ENCODE data around the gene MINDY4. TPM values are rescaled to one million over a fixed set of nuclear protein-coding genes. Genes with fewer than 3 reads are reported as not detected.

MINDY4 gene
- total RNA-seq, 3 donors from 2014 or later (not counting 1 experiment from before 2014, with no cell fraction given) = 1.1 to 1.7 (median 1.1) TPM

DNA sequence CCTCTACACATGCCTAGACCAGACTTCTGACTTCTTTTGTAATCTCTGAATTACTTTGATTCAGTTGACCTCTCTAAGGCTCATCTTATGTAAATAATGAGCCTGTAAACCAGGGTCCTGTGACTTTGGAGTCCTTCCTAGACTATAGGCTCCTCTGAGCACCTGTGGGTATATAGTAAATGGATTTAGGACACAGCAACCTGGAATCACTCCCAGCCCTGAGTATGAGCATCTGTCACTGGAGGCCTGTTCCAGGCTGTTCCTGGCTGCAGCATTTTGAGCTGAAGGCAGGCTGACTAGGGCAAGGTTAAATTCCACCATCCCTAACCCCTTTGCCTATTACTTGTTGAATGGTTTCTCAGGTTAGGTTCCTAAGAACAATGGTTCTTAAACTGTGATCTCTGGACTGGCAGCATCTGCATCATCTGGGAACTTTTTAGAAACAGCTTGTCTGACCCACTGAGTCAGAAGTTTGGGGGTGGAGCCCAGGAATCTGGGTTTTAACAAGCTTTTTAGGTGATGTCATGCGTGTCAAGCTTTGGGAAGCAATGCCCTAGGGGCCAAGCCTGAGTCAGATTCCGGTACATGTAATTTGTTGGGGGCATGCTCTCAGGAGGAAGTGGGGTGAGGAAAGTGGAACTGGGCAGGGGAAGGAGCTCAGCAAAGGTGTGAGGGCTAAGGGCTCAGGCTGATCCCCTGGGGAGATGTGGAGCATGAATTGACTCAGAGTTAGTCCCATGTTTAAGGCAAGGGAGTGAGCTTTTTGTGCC is 28.2 kb downstream of the MINDY4 start:
- H3K27ac Mint-ChIP-seq = no peak overlapping the region
- intact Hi-C loops (cut with micrococcal nuclease) = no loop called here
- ATAC-seq (no peak), DNase-seq (no peak)
- no peak for TF ChIP-seq CTCF (IDR thresholded peaks at IDR 0.05)
- no peak overlapping the region for H3K4me3 Mint-ChIP-seq
- Histone ChIP-seq H3K9me3 (ENCODE audit: control insufficient read depth, insufficient read depth, low read length) (no peaks in the 10 kb centered on the region), H3K27ac (ENCODE audit: low read length) (no peak overlapping the region), H3K36me3 (ENCODE audit: control insufficient read depth, insufficient read depth, low read length) (no peaks in the 10 kb centered on the region), H3K4me3 (ENCODE audit: low read length) (no peak overlapping the region), H3K27me3 (ENCODE audit: control insufficient read depth, insufficient read depth, low read length) (no peaks in the 10 kb centered on the region), H3K4me1 (ENCODE audit: control insufficient read depth, insufficient read depth, low read length) (no peaks in the 10 kb centered on the region)
- 88% methylated on average over 2 of the region's 2 CpGs for WGBS (ENCODE audit: insufficient coverage)
- H3K4me1 Mint-ChIP-seq = peaks cover 0 to 9% of the 10 kb centered on the region in 2 donors
- H3K9me3 Mint-ChIP-seq = no peaks in the 10 kb centered on the region
- H3K27me3 Mint-ChIP-seq (ENCODE audit: low read depth in 2 of 2) = no peaks in the 10 kb centered on the region
- no peaks in the 10 kb centered on the region for H3K36me3 Mint-ChIP-seq

DNA sequence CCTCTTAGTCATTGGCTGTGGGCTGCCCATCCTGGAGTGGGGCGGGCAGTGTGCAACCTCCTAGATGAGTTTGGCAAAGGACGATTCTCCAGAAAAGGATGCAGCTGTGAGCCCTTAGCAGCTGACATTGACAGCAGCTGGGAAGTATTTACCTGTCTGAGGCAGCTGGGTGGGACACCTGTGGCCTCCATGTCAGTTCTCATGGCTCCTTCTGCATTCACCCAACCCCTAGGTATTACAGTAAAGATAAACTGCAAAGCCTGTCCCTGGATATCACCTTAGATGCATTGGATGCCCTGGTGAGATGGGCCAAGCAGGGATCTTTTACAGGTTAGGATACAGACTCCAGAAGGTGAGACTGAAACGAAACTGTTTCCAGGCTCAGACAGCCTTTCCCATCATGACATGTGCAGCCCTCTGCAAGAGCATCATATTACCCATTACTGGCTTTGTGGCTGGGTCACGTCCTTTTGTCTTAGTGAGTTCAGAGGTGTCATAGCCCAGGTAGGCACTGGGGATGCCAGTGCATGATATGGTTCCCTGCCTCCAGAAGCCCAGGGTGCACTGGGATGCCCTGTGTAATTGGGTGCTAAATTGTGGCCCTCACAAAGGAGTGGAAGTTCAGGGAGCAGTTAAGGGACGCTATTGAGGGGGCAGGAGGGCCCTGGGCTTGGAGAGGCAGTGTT is 28.9 kb downstream of the MINDY4 start:
- Histone ChIP-seq H3K36me3 (ENCODE audit: control insufficient read depth, insufficient read depth, low read length) (no peaks in the 10 kb centered on the region), H3K4me1 (ENCODE audit: control insufficient read depth, insufficient read depth, low read length) (no peaks in the 10 kb centered on the region), H3K9me3 (ENCODE audit: control insufficient read depth, insufficient read depth, low read length) (no peaks in the 10 kb centered on the region), H3K27ac (ENCODE audit: low read length) (no peak overlapping the region), H3K4me3 (ENCODE audit: low read length) (no peak overlapping the region), H3K27me3 (ENCODE audit: control insufficient read depth, insufficient read depth, low read length) (no peaks in the 10 kb centered on the region)
- intact Hi-C loops (cut with micrococcal nuclease) = loop anchor here (2.0 kb wide), 1 partner anchor 323 kb away; no protein-coding TSS in a partner anchor
- Mint-ChIP-seq H3K36me3 (no peaks in the 10 kb centered on the region), H3K4me1 (peaks cover 0 to 9% of the 10 kb centered on the region in 2 donors), H3K27me3 (ENCODE audit: low read depth in 2 of 2) (peaks cover 0 to 4% of the 10 kb centered on the region in 2 donors), H3K9me3 (no peaks in the 10 kb centered on the region), H3K4me3 (no peak overlapping the region), H3K27ac (no peak overlapping the region)
- WGBS (ENCODE audit: insufficient coverage) = 82% methylated on average over 5 of the region's 5 CpGs
- ATAC-seq (no peak), DNase-seq (no peak)
- TF ChIP-seq CTCF (IDR thresholded peaks at IDR 0.05) = no peak

DNA sequence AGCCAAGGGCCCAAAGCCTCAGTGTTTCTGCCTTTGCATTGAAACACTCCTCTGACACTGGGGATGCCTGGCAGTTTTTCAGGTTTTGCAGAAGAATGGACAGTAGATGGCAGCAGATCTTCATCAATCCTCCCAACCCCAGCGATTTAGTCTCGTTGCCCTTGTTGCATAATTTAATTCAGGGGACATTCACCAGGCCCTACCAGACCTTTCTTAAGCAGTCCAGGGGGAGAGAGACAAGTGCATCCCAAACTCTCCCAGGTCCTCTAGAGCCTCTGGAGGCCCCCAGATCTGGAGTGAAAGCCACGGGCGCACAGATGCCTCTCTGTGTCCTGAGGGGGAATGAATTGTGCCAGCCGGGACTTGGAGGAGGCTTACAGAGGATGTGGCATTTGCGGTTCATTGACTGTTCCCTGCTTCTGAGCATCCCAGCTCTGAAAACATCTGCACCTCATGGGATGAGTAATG is 29.6 kb downstream of the MINDY4 start:
- Histone ChIP-seq H3K4me3 (ENCODE audit: low read length) (no peak overlapping the region), H3K36me3 (ENCODE audit: control insufficient read depth, insufficient read depth, low read length) (no peaks in the 10 kb centered on the region), H3K27ac (ENCODE audit: low read length) (no peak overlapping the region), H3K4me1 (ENCODE audit: control insufficient read depth, insufficient read depth, low read length) (no peaks in the 10 kb centered on the region), H3K9me3 (ENCODE audit: control insufficient read depth, insufficient read depth, low read length) (no peaks in the 10 kb centered on the region), H3K27me3 (ENCODE audit: control insufficient read depth, insufficient read depth, low read length) (no peaks in the 10 kb centered on the region)
- Mint-ChIP-seq H3K36me3 (no peaks in the 10 kb centered on the region), H3K9me3 (no peaks in the 10 kb centered on the region), H3K27me3 (ENCODE audit: low read depth in 2 of 2) (peaks cover 0 to 4% of the 10 kb centered on the region in 2 donors), H3K27ac (no peak overlapping the region), H3K4me1 (peaks cover 0 to 6% of the 10 kb centered on the region in 2 donors), H3K4me3 (no peak overlapping the region)
- WGBS (ENCODE audit: insufficient coverage) = 44% methylated on average over 6 of the region's 6 CpGs
- no peak for TF ChIP-seq CTCF (IDR thresholded peaks at IDR 0.05)
- intact Hi-C loops (cut with micrococcal nuclease) = loop anchor here (2.0 kb wide), 1 partner anchor 322 kb away; no protein-coding TSS in a partner anchor
- ATAC-seq (peak in 2 of 3 donors; percentile 36 to 54), DNase-seq (peak in 1 of 2 donors; percentile 68)
